ENCODE measurements around the gene TSHZ1. TPM values are rescaled to one million over a fixed set of nuclear protein-coding genes. Genes with fewer than 3 reads are reported as not detected.
"Not testable (repeated sequence)": the region's sequence is repeated elsewhere in the genome, so short reads cannot be mapped to it uniquely, and the experiment has no call there.

The TSHZ1 gene
- total RNA-seq, 2 donors from 2014 or later, result 13.9 to 17.4 TPM

GRCh38 chr18:75322206-75322605 lies 111.6 kb downstream of the TSHZ1 start:
- H3K36me3 ChIP-seq, result no peaks in the 10 kb centered on the region
- H3K27ac ChIP-seq, result no peak overlapping the region
- H3K27me3 ChIP-seq (replicated peaks; ENCODE audit: insufficient read depth), result no peaks in the 10 kb centered on the region
- no peak overlapping the region for H3K4me3 ChIP-seq
- H3K9me3 ChIP-seq, result no peaks in the 10 kb centered on the region
- H3K4me1 ChIP-seq (ENCODE audit: control insufficient read depth in 1 of 2, low read depth in 2 of 2), result no peaks in the 10 kb centered on the region
- TF ChIP-seq CTCF (IDR thresholded peaks at IDR 0.05), result no peak
- DNase-seq (ENCODE audit: low spot score) (no peak), ATAC-seq (ENCODE audit: insufficient number of reproducible peaks, low FRiP score, low read depth) (no peak)

GRCh38 chr18:75323821-75324585 lies 113.4 kb downstream of the TSHZ1 start:
- no peaks in the 10 kb centered on the region for H3K27me3 ChIP-seq (replicated peaks; ENCODE audit: insufficient read depth)
- no peaks in the 10 kb centered on the region for H3K4me1 ChIP-seq (ENCODE audit: control insufficient read depth in 1 of 2, low read depth in 2 of 2)
- DNase-seq (ENCODE audit: low spot score), result no peak
- H3K27ac ChIP-seq, result no peak overlapping the region
- H3K4me3 ChIP-seq, result no peak overlapping the region
- TF ChIP-seq CTCF (IDR thresholded peaks at IDR 0.05), result no peak
- ATAC-seq (ENCODE audit: insufficient number of reproducible peaks, low FRiP score, low read depth), result no peak
- no peaks in the 10 kb centered on the region for H3K36me3 ChIP-seq
- peaks cover 3% of the 10 kb centered on the region for H3K9me3 ChIP-seq

GRCh38 chr18:75324686-75325257 lies 114.2 kb downstream of the TSHZ1 start:
- TF ChIP-seq CTCF (IDR thresholded peaks at IDR 0.05), result no peak
- no peak overlapping the region for H3K4me3 ChIP-seq
- DNase-seq (ENCODE audit: low spot score) (no peak), ATAC-seq (ENCODE audit: insufficient number of reproducible peaks, low FRiP score, low read depth) (no peak)
- no peaks in the 10 kb centered on the region for H3K4me1 ChIP-seq (ENCODE audit: control insufficient read depth in 1 of 2, low read depth in 2 of 2)
- H3K9me3 ChIP-seq, result peaks cover 3% of the 10 kb centered on the region
- H3K27me3 ChIP-seq (replicated peaks; ENCODE audit: insufficient read depth), result no peaks in the 10 kb centered on the region
- H3K27ac ChIP-seq, result no peak overlapping the region
- no peaks in the 10 kb centered on the region for H3K36me3 ChIP-seq

- H3K27ac ChIP-seq; ATAC-seq (ENCODE audit: insufficient number of reproducible peaks, low FRiP score, low read depth); H3K27me3 ChIP-seq (replicated peaks; ENCODE audit: insufficient read depth); H3K9me3 ChIP-seq; DNase-seq (ENCODE audit: low spot score); H3K4me3 ChIP-seq; H3K36me3 ChIP-seq; H3K4me1 ChIP-seq (ENCODE audit: control insufficient read depth in 1 of 2, low read depth in 2 of 2): not testable (repeated sequence)
Measured at GRCh38 chr18:75329753-75330152, 119.2 kb downstream of the TSHZ1 start.

GRCh38 chr18:75330308-75330707 lies 119.7 kb downstream of the TSHZ1 start:
- no peak overlapping the region for H3K27ac ChIP-seq
- H3K4me3 ChIP-seq, result no peak overlapping the region
- no peak for TF ChIP-seq CTCF (IDR thresholded peaks at IDR 0.05)
- ATAC-seq (ENCODE audit: insufficient number of reproducible peaks, low FRiP score, low read depth) (no peak), DNase-seq (ENCODE audit: low spot score) (no peak)
- H3K4me1 ChIP-seq (ENCODE audit: control insufficient read depth in 1 of 2, low read depth in 2 of 2), result no peaks in the 10 kb centered on the region
- H3K27me3 ChIP-seq (replicated peaks; ENCODE audit: insufficient read depth), result no peaks in the 10 kb centered on the region
- no peaks in the 10 kb centered on the region for H3K36me3 ChIP-seq
- peaks cover 3% of the 10 kb centered on the region for H3K9me3 ChIP-seq
